SHP77 (cell line): ENCODE measurements around the gene ATP8B3.

Source experiments
- DNase-seq, 2 experiments: peaks; one replicate each; lab custom pipeline; 2025; lab: John Stamatoyannopoulos, UW

The ATP8B3 gene

DNA sequence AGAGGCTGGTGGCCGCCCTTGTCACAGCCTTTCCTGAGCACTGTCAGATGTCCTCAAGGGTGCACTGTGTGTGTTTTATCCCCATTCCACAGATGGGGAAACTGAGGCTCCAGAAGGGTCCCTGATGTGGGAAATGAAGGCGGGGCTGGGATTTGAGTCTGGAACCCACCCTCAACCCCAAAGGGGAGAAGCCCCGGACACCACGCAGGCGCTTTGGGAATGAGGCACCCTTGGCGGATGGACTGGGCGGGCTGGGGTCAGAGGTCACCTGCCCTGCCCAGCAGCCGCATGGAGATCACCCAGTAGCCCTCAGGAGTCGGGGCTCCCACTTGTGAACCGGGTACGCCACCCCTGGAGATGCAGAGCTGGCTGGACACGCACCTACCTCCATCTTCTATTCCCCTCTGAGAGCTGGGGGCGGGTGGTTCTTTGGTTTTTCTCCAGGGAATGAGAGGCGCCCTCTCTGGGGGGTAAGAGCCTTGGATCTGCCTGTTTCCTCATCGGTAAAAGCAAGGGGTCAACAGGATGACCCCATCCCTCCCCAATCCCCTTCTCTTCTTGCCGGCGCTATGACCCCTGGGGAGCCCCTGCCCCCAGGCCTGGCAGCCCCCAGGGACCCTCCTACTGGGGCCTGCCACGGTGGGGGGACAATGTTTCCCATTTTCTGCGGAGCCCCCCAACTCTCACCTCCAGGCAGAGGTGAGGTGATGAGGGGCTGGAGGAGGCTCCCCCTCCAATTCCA is 67.1 kb downstream of the ATP8B3 start:
- DNase-seq = no peak

DNA sequence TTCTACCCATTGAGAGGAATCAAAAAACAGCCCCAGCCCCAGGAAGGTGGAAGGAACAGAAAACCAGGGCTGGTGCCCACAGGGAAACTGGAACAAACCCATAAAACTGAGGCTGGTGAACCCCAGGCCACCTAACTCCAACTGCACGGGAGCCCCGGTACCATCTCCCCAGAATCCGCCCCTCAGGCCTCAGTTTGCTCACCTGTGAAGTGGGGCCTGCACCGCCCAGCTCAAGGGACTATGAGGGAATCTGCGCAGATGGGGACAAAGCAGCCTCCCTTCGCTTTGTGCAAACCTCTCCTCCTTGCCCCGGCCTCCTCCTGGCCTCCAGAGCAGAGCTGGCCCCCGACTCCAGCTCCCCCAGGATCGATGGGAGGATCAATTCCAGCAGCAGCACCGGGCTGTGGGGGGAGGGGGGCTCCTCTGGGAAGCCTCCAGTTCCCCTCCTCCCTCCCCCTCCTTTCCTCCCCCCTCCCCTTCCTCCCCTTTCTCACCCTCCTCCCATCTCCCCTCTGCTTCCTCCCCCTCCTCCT is 67.9 kb downstream of the ATP8B3 start:
- no peak for DNase-seq

DNA sequence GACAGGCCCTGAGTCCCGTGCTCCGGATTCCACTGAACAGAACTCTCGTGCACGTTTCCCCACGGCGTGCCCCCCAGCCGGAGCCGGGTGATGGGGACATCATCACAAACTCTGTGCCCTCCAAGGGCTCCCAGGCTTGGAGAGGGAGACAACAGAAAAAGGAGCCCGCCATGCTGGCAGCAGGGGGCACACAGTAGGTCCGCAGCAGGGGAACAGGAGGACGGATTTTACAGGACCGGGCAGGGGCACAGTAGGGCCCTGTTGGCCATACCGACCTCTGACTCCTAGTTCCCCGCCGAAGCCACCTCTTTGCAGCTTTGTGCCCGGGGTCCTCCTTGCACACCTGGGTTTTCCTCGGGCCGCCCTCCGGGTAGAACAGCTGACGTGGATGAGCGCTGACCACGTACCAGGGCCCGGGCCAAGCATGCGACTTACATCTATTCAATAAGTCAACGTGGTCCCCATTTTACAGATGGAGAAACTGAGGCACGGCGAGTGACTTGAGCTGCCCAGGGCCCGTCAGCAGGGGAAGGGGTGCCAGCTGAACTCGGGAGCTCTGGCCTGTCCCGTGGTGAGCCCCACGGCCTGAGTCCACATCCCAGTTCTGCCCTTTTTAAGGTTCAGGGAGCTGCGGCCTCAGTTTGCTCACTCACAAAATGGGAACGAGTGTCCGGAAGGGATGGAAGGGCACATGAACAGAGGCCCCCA is 68.9 kb downstream of the ATP8B3 start:
- DNase-seq = no peak

DNA sequence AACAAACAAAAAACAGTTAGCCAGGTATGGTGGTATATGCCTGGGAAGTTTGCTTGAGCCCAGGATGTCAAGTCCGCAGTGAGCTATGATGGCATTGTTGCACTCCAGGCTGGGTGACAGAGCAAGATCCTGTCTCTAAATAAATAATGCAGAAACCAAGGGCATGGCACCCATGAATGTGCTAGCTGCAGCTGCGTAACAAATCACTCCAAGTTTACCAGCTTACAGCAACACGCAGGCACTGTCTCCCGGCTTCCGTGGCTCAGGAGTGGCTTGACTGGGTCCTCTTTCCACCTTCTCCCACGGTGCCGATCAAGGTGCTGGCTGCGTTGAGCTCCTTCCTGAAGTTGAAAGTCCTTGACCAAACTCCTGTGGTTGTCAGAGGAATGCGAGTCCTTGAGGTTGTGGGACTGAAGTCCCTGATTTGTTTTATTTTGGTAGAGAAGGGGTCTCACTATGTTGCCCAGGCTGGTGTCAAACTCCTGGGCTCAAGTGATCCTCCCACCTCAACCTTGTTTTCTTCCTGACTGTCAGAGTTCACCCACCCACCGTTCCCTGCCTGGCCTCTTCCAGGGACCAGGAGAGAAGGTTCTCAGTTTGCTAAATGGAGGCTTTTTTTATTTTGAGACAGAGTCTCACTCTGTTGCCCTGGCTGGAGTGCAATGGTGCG is 72.0 kb downstream of the ATP8B3 start:
- no peak for DNase-seq

DNA sequence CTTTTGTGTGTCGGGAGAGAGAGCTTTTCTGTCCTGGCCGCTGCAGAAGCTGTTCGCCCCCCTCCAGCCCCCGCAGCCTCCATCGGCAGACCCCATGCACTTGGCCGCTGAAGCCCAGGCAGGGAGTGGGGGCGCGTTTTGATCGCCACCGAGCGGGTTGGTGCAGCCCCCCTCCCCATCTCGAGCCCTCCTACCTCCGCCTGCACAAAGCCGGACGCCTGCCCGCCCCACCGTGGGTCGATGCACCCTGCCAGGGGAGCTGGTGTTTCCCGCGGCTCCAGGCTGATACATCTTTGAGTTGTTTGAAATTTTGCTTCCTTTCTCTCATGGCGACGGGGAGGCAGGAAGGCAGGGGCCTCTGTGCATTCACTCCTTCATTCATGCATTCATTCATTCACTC is 75.1 kb downstream of the ATP8B3 start:
- no peak for DNase-seq

DNA sequence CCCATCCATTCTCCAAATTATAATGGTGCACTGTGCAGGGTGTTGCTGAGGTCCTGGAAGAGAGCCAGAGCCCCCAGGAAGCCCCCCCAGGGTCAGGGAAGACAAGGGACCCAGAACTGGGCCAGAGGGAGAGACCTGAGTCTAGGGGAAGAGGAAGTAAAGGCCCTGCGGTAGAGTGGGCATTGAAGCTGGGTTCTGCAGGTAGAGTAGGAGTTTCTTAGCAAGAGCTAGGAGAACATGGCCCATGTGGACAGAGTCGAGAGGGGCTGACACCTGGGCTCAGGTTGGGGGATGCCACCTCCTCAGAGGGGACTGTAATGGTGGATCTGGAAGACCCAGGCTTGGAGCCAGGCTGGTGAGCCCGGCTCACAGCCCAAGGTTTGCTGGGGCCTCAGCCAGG is 75.8 kb downstream of the ATP8B3 start:
- DNase-seq = no peak

DNA sequence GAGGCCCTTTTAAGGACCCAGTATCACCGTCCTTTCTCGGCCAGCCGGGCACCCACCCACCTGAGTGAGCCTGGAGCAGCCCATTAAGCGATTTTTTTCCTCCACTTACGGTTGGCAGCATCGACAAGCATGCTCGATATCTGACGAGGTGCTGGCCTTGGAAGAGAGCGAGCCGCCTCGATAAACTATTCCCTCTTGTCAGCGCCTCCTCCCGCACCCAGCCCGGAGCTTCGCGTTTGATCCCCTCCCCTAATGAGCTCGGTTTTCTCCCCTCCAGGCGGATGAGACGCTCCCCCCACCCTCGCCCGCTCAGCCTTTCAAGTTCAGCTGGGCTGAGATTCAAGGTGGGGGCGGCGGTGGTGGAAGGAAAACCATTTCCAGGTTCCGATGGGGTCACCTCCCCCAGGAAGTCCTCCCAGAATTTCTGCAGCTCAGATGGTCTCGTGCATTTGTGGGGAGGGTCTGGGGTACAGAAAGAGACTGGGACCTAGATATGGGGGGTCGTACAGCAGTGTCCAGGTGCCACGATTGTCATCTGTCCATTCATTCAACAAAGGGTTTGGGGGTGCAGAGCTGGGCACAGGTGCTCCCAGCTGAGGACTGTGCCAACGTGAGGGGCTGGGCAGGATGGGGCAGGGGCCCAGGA is 77.6 kb downstream of the ATP8B3 start:
- no peak for DNase-seq
